Tibial nerve (tissue), 4 donors: Measurements from ENCODE around the gene EXOC6B. TPM values are rescaled to one million over a fixed set of nuclear protein-coding genes. Genes with fewer than 3 reads are reported as not detected.

Experiments
- DNase-seq, 2 donors: peaks; one replicate each; pipeline ENCODE4 v3.0.0-alpha.2; 2019; ENCODE audit warnings: low spot score in 2 of 2
- H3K27ac ChIP-seq, 4 donors: fragments of 200-600 bp; sonication (generic) in 3 of 4; one replicate each; pipeline ENCODE4 v1.5.1; 2017 to 2019; ENCODE audit warnings: mild to moderate bottlenecking in 1 of 4
- H3K27me3 ChIP-seq, 2 donors: fragments of 200-600 bp; sonication (generic) in 1 of 2; one replicate each; pipeline versions ENCODE4 v1.5.1 to v1.6.0; 2017 to 2019
- H3K36me3 ChIP-seq, 3 donors: fragments of 200-600 bp; sonication (generic); one replicate each; pipeline ENCODE4 v1.5.1; 2018 to 2019
- H3K4me1 ChIP-seq, 4 donors: fragments of 200-600 bp; sonication (generic) in 3 of 4; one replicate each; pipeline ENCODE4 v1.5.1; 2017 to 2019
- H3K4me3 ChIP-seq, 4 donors: fragments of 200-600 bp; sonication (generic) in 3 of 4; one replicate each; pipeline ENCODE4 v1.5.1; 2017 to 2019; ENCODE audit warnings: mild to moderate bottlenecking in 1 of 4, moderate library complexity in 1 of 4
- H3K9me3 ChIP-seq, 4 donors: fragments of 200-600 bp; sonication (generic) in 3 of 4; one replicate each; pipeline ENCODE4 v1.5.1; 2017 to 2019
- CTCF ChIP-seq, 5 experiments: fragments of 200-600 bp in 3 of 5; fragments of 450-650 bp in 2 of 5; sonication (generic) in 3 of 5; IDR thresholded peaks; one replicate each; pipeline ENCODE4 v1.5.1; 2016 to 2019; ENCODE audit warnings: antibody characterized with exemption in 5 of 5, mild to moderate bottlenecking in 3 of 5, moderate library complexity in 2 of 5
- EP300 ChIP-seq, 2 donors: sonication (generic); formaldehyde crosslinking; IDR thresholded peaks; one replicate each; pipeline ENCODE4 v1.6.1; 2017; ENCODE audit warnings: antibody characterized with exemption in 2 of 2, mild to moderate bottlenecking in 1 of 2
- POLR2A ChIP-seq, 2 donors: fragments of 450-650 bp; IDR thresholded peaks; one replicate each; pipeline ENCODE4 v1.6.1; 2017; ENCODE audit warnings: antibody characterized with exemption in 2 of 2, mild to moderate bottlenecking in 2 of 2, moderate library complexity in 2 of 2
- WGBS, 2 donors: methylation state at CpG; one replicate each; pipeline ENCODE4 v1.1.5; 2018; 5-methylcytosine and 5-hydroxymethylcytosine counted together
- total RNA-seq, 4 donors: library from RNA; depleted of rRNA; stranded (reverse); fragments of >200 nt; gene quantifications; one replicate each; pipeline ENCODE4 v1.1.0, GENCODE V29; 2016

EXOC6B gene
- total RNA-seq, 4 donors from 2014 or later = 22.1 to 41.1 (median 30.3) TPM

GRCh38 chr2:72144274-72144631 lies 681.6 kb downstream of the EXOC6B start:
- Histone ChIP-seq H3K27ac (peak overlapping the region in 3 of 4 donors; percentile 32 to 80 (median 57)), H3K36me3 (no peaks in the 10 kb centered on the region), H3K4me3 (peak overlapping the region; percentile 31 to 56 (median 39)), H3K9me3 (no peaks in the 10 kb centered on the region), H3K4me1 (peaks cover 0 to 93% (median 51%) of the 10 kb centered on the region in 4 donors), H3K27me3 (peaks cover 2 to 57% of the 10 kb centered on the region in 2 donors)
- 19 to 24% methylated on average over 13 of the region's 23 CpGs for WGBS, 2 donors
- no peak for DNase-seq
- TF ChIP-seq POLR2A (IDR thresholded peaks at IDR 0.05) (no peak), CTCF (IDR thresholded peaks at IDR 0.05) (no peak)

GRCh38 chr2:72143441-72144273 lies 682.2 kb downstream of the EXOC6B start:
- TF ChIP-seq POLR2A (IDR thresholded peaks at IDR 0.05) (no peak), CTCF (IDR thresholded peaks at IDR 0.05) (no peak), EP300 (IDR thresholded peaks at IDR 0.05) (peak in 1 of 2 donors; percentile 13)
- Histone ChIP-seq H3K4me1 (peaks cover 0 to 95% (median 51%) of the 10 kb centered on the region in 4 donors), H3K27me3 (peaks cover 2 to 54% of the 10 kb centered on the region in 2 donors), H3K36me3 (no peaks in the 10 kb centered on the region), H3K9me3 (no peaks in the 10 kb centered on the region), H3K4me3 (peak overlapping the region; percentile 31 to 56 (median 39)), H3K27ac (peak overlapping the region in 2 of 4 donors; percentile 53 to 80)
- WGBS, 2 donors = 33 to 36% methylated on average over 40 to 42 of the region's 65 CpGs
- DNase-seq = peak; percentile 13 to 28

DNA sequence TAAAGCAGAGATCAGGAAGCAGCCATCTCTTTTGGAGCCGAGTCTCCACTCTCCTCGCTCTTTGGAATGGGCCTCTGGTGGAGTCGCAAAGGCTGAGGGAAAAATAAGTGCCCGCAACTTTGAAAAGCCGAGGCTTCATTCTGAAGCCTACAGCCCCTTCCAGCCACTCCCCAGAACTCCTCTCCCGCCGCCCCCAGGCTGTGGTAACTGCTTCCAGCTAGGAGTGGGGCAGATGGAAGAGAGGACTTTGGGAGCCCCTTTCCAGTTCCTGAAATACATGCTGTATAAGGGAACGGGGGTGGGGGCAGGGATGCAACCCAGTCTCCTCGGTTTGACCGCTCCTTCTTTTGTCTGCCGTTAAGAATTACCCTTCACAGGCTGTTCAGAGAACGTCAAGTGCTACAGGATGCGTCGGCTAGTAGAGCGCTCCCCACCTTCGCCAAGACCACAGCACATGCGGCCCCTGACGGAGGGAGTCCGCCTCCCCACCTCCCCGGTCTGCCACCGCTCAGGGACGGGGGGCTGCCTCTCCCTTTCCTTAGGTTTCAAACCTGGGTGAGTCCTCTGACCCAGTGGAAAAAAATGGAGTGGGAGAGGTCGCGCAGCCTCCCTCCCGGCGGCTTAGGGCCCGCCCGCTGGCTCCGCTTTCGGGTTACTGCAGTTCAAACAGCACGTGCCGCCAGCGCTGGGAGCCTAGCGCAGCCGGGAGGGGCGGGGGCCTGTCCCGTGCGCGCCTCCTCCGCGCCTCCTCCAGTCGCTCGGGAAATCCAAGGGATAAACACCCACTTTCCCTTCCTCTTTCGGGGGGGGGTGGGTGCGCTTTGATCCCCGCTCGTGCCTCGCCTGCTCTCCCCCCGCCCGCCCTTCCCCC lies 683.0 kb downstream of the EXOC6B start:
- peaks cover 0 to 50% of the 10 kb centered on the region in 2 donors for H3K27me3 ChIP-seq
- peak; percentile 61 to 64 for DNase-seq

DNA sequence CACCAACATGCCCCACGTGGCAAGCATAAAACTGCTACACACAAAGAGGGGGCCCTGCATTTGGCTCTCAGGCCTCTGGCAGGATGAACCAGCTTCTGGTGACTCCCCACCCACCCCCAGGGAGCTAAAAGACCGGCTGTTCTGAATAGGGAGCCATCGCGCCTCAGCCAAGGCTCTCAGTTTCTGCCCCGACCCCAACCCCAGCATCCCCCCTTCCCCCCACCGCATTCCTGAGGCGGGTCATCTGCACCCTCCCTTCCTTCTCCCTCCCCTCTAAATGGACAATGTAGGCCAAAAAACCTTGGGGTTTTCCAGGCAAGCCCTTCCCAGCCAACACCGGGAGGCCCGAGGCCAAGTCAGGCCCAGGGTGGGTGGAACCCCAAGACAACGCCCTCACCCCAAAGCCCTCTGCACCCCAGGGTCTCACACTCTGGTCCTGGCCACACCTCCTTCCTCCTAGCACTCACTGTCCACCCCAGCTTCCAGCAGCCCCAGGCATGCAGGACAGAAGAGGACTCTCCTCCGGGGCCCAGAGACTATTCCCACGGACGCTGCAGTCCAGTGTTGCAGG lies 683.9 kb downstream of the EXOC6B start:
- no peak for TF ChIP-seq CTCF (IDR thresholded peaks at IDR 0.05)
- WGBS, 2 donors = 56 to 69% methylated on average over 13 of the region's 13 CpGs
- no peak for DNase-seq
- Histone ChIP-seq H3K9me3 (no peaks in the 10 kb centered on the region), H3K27me3 (peaks cover 0 to 41% of the 10 kb centered on the region in 2 donors), H3K36me3 (no peaks in the 10 kb centered on the region), H3K4me1 (peaks cover 0 to 97% (median 53%) of the 10 kb centered on the region in 4 donors), H3K4me3 (peak overlapping the region in 1 of 4 donors; percentile 56), H3K27ac (peak overlapping the region in 2 of 4 donors; percentile 15 to 53)

More for the DNA sequence above, 683.0 kb downstream of the EXOC6B start:
- H3K36me3 ChIP-seq = no peaks in the 10 kb centered on the region
- WGBS, 2 donors = 22 to 37% methylated on average over 22 to 39 of the region's 50 CpGs
- TF ChIP-seq CTCF (IDR thresholded peaks at IDR 0.05) = no peak
- peak; percentile 53 to 69 for TF ChIP-seq EP300 (IDR thresholded peaks at IDR 0.05)
- no peak for TF ChIP-seq POLR2A (IDR thresholded peaks at IDR 0.05)
- H3K4me1 ChIP-seq = peaks cover 0 to 97% (median 56%) of the 10 kb centered on the region in 4 donors
- peak overlapping the region; percentile 17 to 56 (median 28) for H3K4me3 ChIP-seq
- H3K27ac ChIP-seq = peak overlapping the region in 2 of 4 donors; percentile 53 to 80
- no peaks in the 10 kb centered on the region for H3K9me3 ChIP-seq
